Measurements from ENCODE around the gene RNU4-1. TPM values are rescaled to one million over a fixed set of nuclear protein-coding genes. Genes with fewer than 3 reads are reported as not detected.

RNU4-1 gene
- total and polyA plus RNA-seq, 2 donors (not counting 3 experiments of a cell fraction or from before 2014, with no cell fraction given): under 0.01 to 2,141 TPM

- no peak for TF ChIP-seq JUN (IDR thresholded peaks at IDR 0.05; ENCODE audit: borderline replicate concordance, insufficient read depth, insufficient read length, low read depth)
- TF ChIP-seq, protein P1, sequence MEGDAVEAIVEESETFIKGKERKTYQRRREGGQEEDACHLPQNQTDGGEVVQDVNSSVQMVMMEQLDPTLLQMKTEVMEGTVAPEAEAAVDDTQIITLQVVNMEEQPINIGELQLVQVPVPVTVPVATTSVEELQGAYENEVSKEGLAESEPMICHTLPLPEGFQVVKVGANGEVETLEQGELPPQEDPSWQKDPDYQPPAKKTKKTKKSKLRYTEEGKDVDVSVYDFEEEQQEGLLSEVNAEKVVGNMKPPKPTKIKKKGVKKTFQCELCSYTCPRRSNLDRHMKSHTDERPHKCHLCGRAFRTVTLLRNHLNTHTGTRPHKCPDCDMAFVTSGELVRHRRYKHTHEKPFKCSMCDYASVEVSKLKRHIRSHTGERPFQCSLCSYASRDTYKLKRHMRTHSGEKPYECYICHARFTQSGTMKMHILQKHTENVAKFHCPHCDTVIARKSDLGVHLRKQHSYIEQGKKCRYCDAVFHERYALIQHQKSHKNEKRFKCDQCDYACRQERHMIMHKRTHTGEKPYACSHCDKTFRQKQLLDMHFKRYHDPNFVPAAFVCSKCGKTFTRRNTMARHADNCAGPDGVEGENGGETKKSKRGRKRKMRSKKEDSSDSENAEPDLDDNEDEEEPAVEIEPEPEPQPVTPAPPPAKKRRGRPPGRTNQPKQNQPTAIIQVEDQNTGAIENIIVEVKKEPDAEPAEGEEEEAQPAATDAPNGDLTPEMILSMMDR (IDR thresholded peaks at IDR 0.05; ENCODE audit: extremely low read depth in 1 of 2, insufficient read depth in 1 of 2, low read depth in 1 of 2, low read length in 2 of 2): no peak
- no peak for TF ChIP-seq EZH2 (IDR thresholded peaks at IDR 0.05; ENCODE audit: borderline replicate concordance, low read depth, low read length, severe bottlenecking)
- TF ChIP-seq POLR2A (IDR thresholded peaks at IDR 0.05; ENCODE audit: low read depth, low read length): no peak
- no peak for TF ChIP-seq POLR2AphosphoS5 (IDR thresholded peaks at IDR 0.05; ENCODE audit: insufficient read depth, low read depth, low read length)
- no peak for TF ChIP-seq MYC (IDR thresholded peaks at IDR 0.05; ENCODE audit: low read depth, low read length)
- TF ChIP-seq, protein P2, sequence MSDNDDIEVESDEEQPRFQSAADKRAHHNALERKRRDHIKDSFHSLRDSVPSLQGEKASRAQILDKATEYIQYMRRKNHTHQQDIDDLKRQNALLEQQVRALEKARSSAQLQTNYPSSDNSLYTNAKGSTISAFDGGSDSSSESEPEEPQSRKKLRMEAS (IDR thresholded peaks at IDR 0.05; ENCODE audit: insufficient read depth, insufficient read length): no peak
- no peak for TF ChIP-seq FOS (IDR thresholded peaks at IDR 0.05; ENCODE audit: borderline replicate concordance, insufficient read depth, low read length)
- TF ChIP-seq GATA2 (IDR thresholded peaks at IDR 0.05; ENCODE audit: insufficient read depth, insufficient read length, low read depth, low read length): no peak
- ChIA-PET POLR2A (interaction anchor here (1.0 to 8.9 kb wide), 5 partner anchors 22 to 63 kb away, joined by 4 to 88 read pairs (median 39); partner anchors contain the start of genes RNU4-1, RNU4-2 and RPLP0), CTCF (interaction anchor here (1.1 to 33.5 kb wide), 6 partner anchors 11 to 63 kb away, joined by 3 to 1402 read pairs (median 13); partner anchors contain the start of genes RNU4-2 and RPLP0)
- H3K4me3 ChIP-seq (replicated peaks in 1 of 3; ENCODE audit: insufficient read depth in 1 of 3, low read depth in 1 of 3, low read length in 3 of 3): peak overlapping the region; percentile 60 to 91 (median 65)
- no TSS peak for BruUV-seq (replicated peaks)
- intact Hi-C loops (cut with micrococcal nuclease) (loop anchor here (2.0 kb wide), 1 partner anchor 13 kb away; no protein-coding TSS in a partner anchor), dilution Hi-C loops (cut with MboI; ENCODE audit: extremely low pct_ligation_motif_present, low sequenced_read_pairs) (no loop called here)
- peak overlapping the region; percentile 91 for H3K4me2 ChIP-seq (ENCODE audit: insufficient read depth, low read length)
- no peaks in the 10 kb centered on the region for H4K20me1 ChIP-seq (replicated peaks; ENCODE audit: control insufficient read depth, extremely low read depth, insufficient read depth, low read length)
- H3K27me3 ChIP-seq (ENCODE audit: control insufficient read depth in 2 of 2, insufficient read depth in 2 of 2, low read length in 2 of 2): no peaks in the 10 kb centered on the region
- no peaks in the 10 kb centered on the region for H3K9me3 ChIP-seq (replicated peaks; ENCODE audit: control insufficient read depth, insufficient read depth, low read length)
- peak overlapping the region; percentile 94 for H3K9ac ChIP-seq (replicated peaks; ENCODE audit: extremely low read depth, insufficient read depth, low read length)
- peaks cover 0 to 4% of the 10 kb centered on the region in 2 experiments for H3K36me3 ChIP-seq (ENCODE audit: control insufficient read depth in 2 of 2, extremely low read depth in 1 of 2, insufficient read depth in 2 of 2, low read length in 2 of 2)
- peak overlapping the region; percentile 58 for H3K27ac ChIP-seq (ENCODE audit: insufficient read depth, low read depth, low read length)
- no peaks in the 10 kb centered on the region for H3K9me1 ChIP-seq (replicated peaks; ENCODE audit: control insufficient read depth, extremely low read depth, insufficient read depth, low read length)
- no peak for FAIRE-seq
- H2AFZ ChIP-seq (ENCODE audit: low read depth, low read length): no peak overlapping the region
- peaks cover 68% of the 10 kb centered on the region for H3K79me2 ChIP-seq (ENCODE audit: control insufficient read depth, insufficient read depth, low read length)
- H3K4me1 ChIP-seq (ENCODE audit: control insufficient read depth, extremely low read depth, insufficient read depth, low read length): peaks cover 58% of the 10 kb centered on the region
- no peak for DNase-seq (ENCODE audit: low read depth, low spot score)
These were observed 29.3 kb downstream of the RNU4-1 start for GRCh38 chr12:120263748-120264085.
